CD14-positive monocyte (primary cell): ENCODE measurements around the gene MRPL46. TPM values are rescaled to one million over a fixed set of nuclear protein-coding genes. Genes with fewer than 3 reads are reported as not detected.

Experiments
- DNase-seq, 3 donors: peaks; one replicate each; pipeline ENCODE4 v3.0.0-alpha.2; 2011 to 2022
- H2AFZ ChIP-seq: 2 replicates; pipeline ENCODE4 v1.6.0; 2012; ENCODE audit warnings: mild to moderate bottlenecking, low read depth, low read length, inconsistent platforms; ENCODE audit not compliant: insufficient read depth, poor library complexity, severe bottlenecking
- H3K27ac ChIP-seq, 2 donors: 1 replicate in 1 of 2; 2 replicates in 1 of 2; pipeline ENCODE4 v1.5.1; 2012 to 2013; ENCODE audit warnings: low read length in 2 of 2, control low read depth in 1 of 2, inconsistent platforms in 1 of 2, low read depth in 1 of 2, mild to moderate bottlenecking in 1 of 2
- H3K27me3 ChIP-seq, 2 donors: one replicate each; pipeline versions ENCODE4 v1.6.0 to v1.6.1; 2011 to 2013; ENCODE audit warnings: low read length in 2 of 2; ENCODE audit not compliant: control insufficient read depth in 2 of 2, insufficient read depth in 2 of 2
- H3K36me3 ChIP-seq, 2 donors: replicated peaks in 1 of 2; 1 replicate in 1 of 2; 2 replicates in 1 of 2; pipeline versions ENCODE4 v1.5.1 to v1.6.1; 2012 to 2013; ENCODE audit warnings: low read length in 2 of 2, control low read depth in 1 of 2, inconsistent platforms in 1 of 2, mild to moderate bottlenecking in 1 of 2; ENCODE audit not compliant: insufficient read depth in 2 of 2, control insufficient read depth in 1 of 2
- H3K4me1 ChIP-seq, 2 donors: 1 replicate in 1 of 2; 2 replicates in 1 of 2; pipeline versions ENCODE4 v1.5.1 to v1.6.1; 2012 to 2013; ENCODE audit warnings: low read length in 2 of 2, control low read depth in 1 of 2, inconsistent platforms in 1 of 2, mild to moderate bottlenecking in 1 of 2, moderate library complexity in 1 of 2; ENCODE audit not compliant: insufficient read depth in 2 of 2, control insufficient read depth in 1 of 2
- H3K4me2 ChIP-seq: replicated peaks from 2 replicates; pipeline ENCODE3; 2012; ENCODE audit warnings: low read length, moderate library complexity, mild to moderate bottlenecking; ENCODE audit not compliant: poor library complexity, severe bottlenecking; ENCODE audit errors: extremely low read depth
- H3K4me3 ChIP-seq, 3 experiments: fragments of 200-600 bp in 1 of 3; sonication (generic) in 1 of 3; replicated peaks in 1 of 3; 1 replicate in 2 of 3; 2 replicates in 1 of 3; pipeline ENCODE4 v1.5.1; 2011 to 2013; ENCODE audit warnings: low read length in 3 of 3, mild to moderate bottlenecking in 3 of 3, control low read depth in 2 of 3, low read depth in 2 of 3, inconsistent platforms in 1 of 3, moderate library complexity in 1 of 3
- H3K79me2 ChIP-seq: 2 replicates; pipeline ENCODE4 v1.6.0; 2012; ENCODE audit warnings: mild to moderate bottlenecking, control low read depth, inconsistent platforms, low read length, moderate library complexity; ENCODE audit not compliant: insufficient read depth
- H3K9ac ChIP-seq: 2 replicates; pipeline ENCODE4 v1.6.0; 2017; ENCODE audit warnings: low read length, mild to moderate bottlenecking; ENCODE audit not compliant: insufficient read depth, poor library complexity, severe bottlenecking
- H3K9me3 ChIP-seq, 2 donors: replicated peaks in 1 of 2; 1 replicate in 1 of 2; 2 replicates in 1 of 2; pipeline versions ENCODE4 v1.5.1 to v1.6.1; 2012 to 2013; ENCODE audit warnings: low read length in 2 of 2, control low read depth in 1 of 2; ENCODE audit not compliant: control insufficient read depth in 1 of 2, insufficient read depth in 1 of 2
- H4K20me1 ChIP-seq: 2 replicates; pipeline ENCODE4 v1.6.0; 2012; ENCODE audit warnings: mild to moderate bottlenecking, low read length, control low read depth, moderate library complexity; ENCODE audit not compliant: insufficient read depth
- H3K27ac Mint-ChIP-seq, 7 donors: one replicate each; pipeline ENCODE4 v1.8.0; 2020; ENCODE audit warnings: mild to moderate bottlenecking in 7 of 7, mixed read lengths in 7 of 7, moderate library complexity in 6 of 7, inconsistent platforms in 2 of 7
- H3K27me3 Mint-ChIP-seq, 3 donors: one replicate each; pipeline ENCODE4 v1.8.0; 2021 to 2022; ENCODE audit warnings: low read depth in 3 of 3, mild to moderate bottlenecking in 3 of 3, mixed read lengths in 3 of 3, moderate library complexity in 3 of 3, inconsistent platforms in 1 of 3
- H3K36me3 Mint-ChIP-seq, 2 donors: one replicate each; pipeline ENCODE4 v1.8.0; 2020; ENCODE audit warnings: mixed read lengths in 2 of 2, inconsistent platforms in 1 of 2, mild to moderate bottlenecking in 1 of 2
- H3K4me1 Mint-ChIP-seq: one replicate; pipeline ENCODE4 v1.8.0; 2020; ENCODE audit warnings: mild to moderate bottlenecking, mixed read lengths
- H3K4me3 Mint-ChIP-seq, 2 donors: one replicate each; pipeline ENCODE4 v1.8.0; 2020; ENCODE audit warnings: mild to moderate bottlenecking in 2 of 2, mixed read lengths in 2 of 2, moderate library complexity in 1 of 2
- H3K9me3 Mint-ChIP-seq, 7 donors: one replicate each; pipeline ENCODE4 v1.8.0; 2020 to 2022; ENCODE audit warnings: mixed read lengths in 7 of 7, mild to moderate bottlenecking in 6 of 7, moderate library complexity in 6 of 7, inconsistent platforms in 2 of 7
- CTCF ChIP-seq: fragments of 200-600 bp; IDR thresholded peaks from one replicate; pipeline ENCODE4 v1.8.0; 2022; ENCODE audit warnings: antibody characterized with exemption, mild to moderate bottlenecking
- WGBS: methylation state at CpG from one replicate; pipeline ENCODE4 v1.1.5; 2013; ENCODE audit warnings: missing lambda C conversion rate; ENCODE audit not compliant: insufficient coverage; 5-methylcytosine and 5-hydroxymethylcytosine counted together
- intact Hi-C, 2 donors: fragments of 100-400 bp; cut with micrococcal nuclease; formaldehyde crosslinking; loops; one replicate each; pipeline versions ENCODE4 v1.15.0 to v1.15.1; 2023
- polyA plus RNA-seq, 3 donors: library from polyadenylated mRNA; depleted of rRNA in 1 of 3; unstranded in 2 of 3; stranded (reverse) in 1 of 3; fragments of 300-500 nt in 2 of 3; fragments of >200 nt in 1 of 3; fragmentation: Illumina TruSeq in 2 of 3; gene quantifications; 1 replicate in 2 of 3; 2 replicates in 1 of 3; pipeline ENCODE4 v1.2.3, GENCODE V29; 2012 to 2021

Gene MRPL46
- polyA plus RNA-seq, 3 donors = 6.3 to 20.3 (median 17.0) TPM

DNA sequence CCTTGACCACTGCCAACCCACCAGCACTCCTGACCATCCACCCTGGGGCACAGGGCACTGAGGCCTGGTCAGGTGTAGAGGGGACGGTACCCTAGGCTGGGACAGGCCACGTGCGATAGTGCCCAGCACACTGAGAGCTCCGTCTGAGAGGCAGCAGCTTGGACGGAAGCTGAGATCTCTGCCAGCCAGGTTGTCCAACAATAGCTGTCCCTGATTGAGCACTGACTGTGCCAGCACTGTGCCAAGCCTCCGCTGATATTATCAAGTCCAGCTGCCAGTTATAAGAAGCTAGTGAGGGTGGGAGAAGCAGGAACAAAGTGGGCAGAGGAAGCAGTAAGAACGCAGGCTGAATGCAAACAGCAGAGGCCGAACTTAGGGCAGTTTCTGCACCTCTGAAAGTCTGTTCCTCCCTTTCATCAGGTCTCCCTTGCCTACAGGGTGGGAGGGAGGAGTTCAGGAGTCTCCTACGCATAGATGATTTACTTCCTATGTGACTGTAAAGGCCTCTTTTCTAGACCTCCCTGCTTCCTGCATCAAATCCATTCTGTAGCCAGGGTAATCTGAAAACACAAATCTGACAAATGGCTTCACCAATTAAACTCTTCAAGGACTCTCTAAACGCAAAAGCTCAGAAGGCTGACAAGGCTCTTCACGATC, 30.0 kb upstream of the MRPL46 start:
- no peak overlapping the region for H3K27ac ChIP-seq
- H3K27me3 ChIP-seq = no peaks in the 10 kb centered on the region
- WGBS = 94% methylated on average over 7 of the region's 11 CpGs
- no peak overlapping the region for H2AFZ ChIP-seq
- Mint-ChIP-seq H3K4me1 (no peaks in the 10 kb centered on the region), H3K4me3 (no peak overlapping the region), H3K27me3 (no peaks in the 10 kb centered on the region), H3K27ac (no peak overlapping the region), H3K36me3 (peaks cover 3 to 7% of the 10 kb centered on the region in 2 donors), H3K9me3 (no peaks in the 10 kb centered on the region)
- intact Hi-C loops = no loop called here
- H3K9ac ChIP-seq = no peak overlapping the region
- no peaks in the 10 kb centered on the region for H3K79me2 ChIP-seq
- H4K20me1 ChIP-seq = no peaks in the 10 kb centered on the region
- no peaks in the 10 kb centered on the region for H3K4me1 ChIP-seq
- H3K4me2 ChIP-seq = no peak overlapping the region
- H3K4me3 ChIP-seq = no peak overlapping the region
- no peak for TF ChIP-seq CTCF
- DNase-seq = no peak
- H3K9me3 ChIP-seq = no peaks in the 10 kb centered on the region
- no peaks in the 10 kb centered on the region for H3K36me3 ChIP-seq

- H3K9ac ChIP-seq = no peak overlapping the region
- Mint-ChIP-seq H3K27ac (no peak overlapping the region), H3K36me3 (peaks cover 0 to 3% of the 10 kb centered on the region in 2 donors), H3K4me3 (no peak overlapping the region), H3K4me1 (no peaks in the 10 kb centered on the region), H3K27me3 (peaks cover 0 to 1% (median 0%) of the 10 kb centered on the region in 3 donors), H3K9me3 (no peaks in the 10 kb centered on the region)
- H4K20me1 ChIP-seq = no peaks in the 10 kb centered on the region
- no peak overlapping the region for H3K27ac ChIP-seq
- no peaks in the 10 kb centered on the region for H3K4me1 ChIP-seq
- no peak overlapping the region for H3K4me3 ChIP-seq
- H3K4me2 ChIP-seq = no peak overlapping the region
- H3K9me3 ChIP-seq = no peaks in the 10 kb centered on the region
- H3K27me3 ChIP-seq = no peaks in the 10 kb centered on the region
- 88% methylated on average over 7 of the region's 10 CpGs for WGBS
- H3K36me3 ChIP-seq = no peaks in the 10 kb centered on the region
- H3K79me2 ChIP-seq = no peaks in the 10 kb centered on the region
- no peak overlapping the region for H2AFZ ChIP-seq
- DNase-seq = no peak
- no peak for TF ChIP-seq CTCF
- intact Hi-C loops = no loop called here
These were observed 26.7 kb upstream of the MRPL46 start for GRCh38 chr15:88493844-88494243.
